Keratinocyte (primary cell): ENCODE results near the gene TXNL4B. TPM values are rescaled to one million over a fixed set of nuclear protein-coding genes. Genes with fewer than 3 reads are reported as not detected.
A peak's percentile ranks its signal among the peaks of the same experiment; 100 is the strongest.

Experiments used
- DNase-seq: peaks from one replicate; pipeline ENCODE4 v3.0.0-alpha.2; 2011; ENCODE audit warnings: low read depth, missing footprints, low spot score
- FAIRE-seq: peaks from 2 replicates; lab custom pipeline; 2011; peaks lifted over from hg19 to GRCh38; lab: Jason Lieb, UNC
- H2AFZ ChIP-seq: 2 replicates; pipeline ENCODE4 v1.6.0; 2012; ENCODE audit warnings: low read length, control low read depth, inconsistent platforms; ENCODE audit not compliant: control insufficient read depth
- H3K27ac ChIP-seq: 2 replicates; pipeline ENCODE4 v1.5.1; 2011; ENCODE audit warnings: low read length; ENCODE audit not compliant: control insufficient read depth, insufficient read depth
- H3K27me3 ChIP-seq: 3 replicates; pipeline ENCODE4 v1.6.0; 2011; ENCODE audit warnings: low read length; ENCODE audit not compliant: control insufficient read depth, insufficient read depth; ENCODE audit errors: extremely low read depth
- H3K36me3 ChIP-seq, 2 experiments: 2 replicates in 1 of 2; 3 replicates in 1 of 2; pipeline ENCODE4 v1.5.1; 2011; ENCODE audit warnings: low read length in 2 of 2, mild to moderate bottlenecking in 1 of 2; ENCODE audit not compliant: control insufficient read depth in 2 of 2, insufficient read depth in 2 of 2; ENCODE audit errors: extremely low read depth in 1 of 2
- H3K4me1 ChIP-seq: 3 replicates; pipeline ENCODE4 v1.5.1; 2011; ENCODE audit warnings: low read length; ENCODE audit not compliant: control insufficient read depth, insufficient read depth; ENCODE audit errors: extremely low read depth
- H3K4me2 ChIP-seq: 3 replicates; pipeline ENCODE4 v1.6.0; 2011; ENCODE audit warnings: low read depth, low read length; ENCODE audit not compliant: control insufficient read depth, insufficient read depth; ENCODE audit errors: extremely low read depth
- H3K4me3 ChIP-seq, 3 experiments: fragments of 200-600 bp in 1 of 3; sonication (generic) in 1 of 3; 2 replicates in 2 of 3; 3 replicates in 1 of 3; pipeline ENCODE4 v1.5.1; 2011 to 2016; ENCODE audit warnings: low read length in 3 of 3, mild to moderate bottlenecking in 3 of 3, control low read depth in 2 of 3, inconsistent platforms in 1 of 3, low read depth in 1 of 3, mixed read lengths in 1 of 3, mixed run types in 1 of 3, moderate library complexity in 1 of 3; ENCODE audit not compliant: control insufficient read depth in 2 of 3, insufficient read depth in 2 of 3; ENCODE audit errors: extremely low read depth in 1 of 3
- H3K79me2 ChIP-seq: 2 replicates; pipeline ENCODE4 v1.6.0; 2012; ENCODE audit warnings: low read length; ENCODE audit not compliant: control insufficient read depth, insufficient read depth
- H3K9ac ChIP-seq: 3 replicates; pipeline ENCODE4 v1.6.0; 2011; ENCODE audit warnings: low read length; ENCODE audit not compliant: control insufficient read depth, insufficient read depth; ENCODE audit errors: extremely low read depth
- H3K9me1 ChIP-seq: 3 replicates; pipeline ENCODE4 v1.6.0; 2011; ENCODE audit warnings: low read length; ENCODE audit not compliant: control insufficient read depth, insufficient read depth; ENCODE audit errors: extremely low read depth
- H3K9me3 ChIP-seq: 2 replicates; pipeline ENCODE4 v1.5.1; 2012; ENCODE audit warnings: low read depth, low read length; ENCODE audit not compliant: control insufficient read depth
- H4K20me1 ChIP-seq: 3 replicates; pipeline ENCODE4 v1.6.0; 2011; ENCODE audit warnings: low read length; ENCODE audit not compliant: control insufficient read depth, insufficient read depth; ENCODE audit errors: extremely low read depth
- EZH2 ChIP-seq: IDR thresholded peaks from one replicate; pipeline ENCODE4 v1.6.1; 2012; ENCODE audit warnings: inconsistent platforms, mild to moderate bottlenecking, low read length, moderate library complexity
- dilution Hi-C: fragments of 300-500 bp; cut with MboI; formaldehyde crosslinking; loops from one replicate; pipeline ENCODE4 v1.7.0; 2020; ENCODE audit warnings: low sequenced_read_pairs; ENCODE audit not compliant: extremely low pct_ligation_motif_present
- polyA plus RNA-seq, 5 experiments: library from polyadenylated mRNA; depleted of rRNA in 3 of 5; stranded (reverse) in 3 of 5; stranded (forward) in 1 of 5; unstranded in 1 of 5; fragments of >200 nt; gene quantifications; 1 replicate in 1 of 5; 2 replicates in 3 of 5; 3 replicates in 1 of 5; pipeline versions ENCODE4 v1.2.1 to v1.2.3, GENCODE V29; 2011 to 2012; ENCODE audit warnings: missing spikeins in 2 of 5, low read depth in 1 of 5, low replicate concordance in 1 of 5
- TF ChIP-seq, protein P1 (sequence below), 3 experiments: IDR thresholded peaks in 1 of 3; conservative IDR thresholded peaks in 1 of 3; optimal IDR thresholded peaks in 1 of 3; 2 replicates in 2 of 3; 3 replicates in 1 of 3; pipeline versions ENCODE3 to v1.5.1; 2011; ENCODE audit warnings: low read length in 3 of 3, mild to moderate bottlenecking in 3 of 3, moderate library complexity in 2 of 3, control low read depth in 1 of 3, inconsistent platforms in 1 of 3; ENCODE audit not compliant: insufficient read depth in 2 of 3; ENCODE audit errors: extremely low read depth in 1 of 3

TXNL4B gene
- polyA plus RNA-seq, 1 donor (not counting 4 experiments of a cell fraction or from before 2014, with no cell fraction given) = 12.4 TPM

- Histone ChIP-seq H2AFZ (no peak overlapping the region), H3K4me2 (no peak overlapping the region), H3K9me1 (no peaks in the 10 kb centered on the region), H3K27me3 (no peaks in the 10 kb centered on the region), H3K9me3 (no peaks in the 10 kb centered on the region), H3K36me3 (no peaks in the 10 kb centered on the region), H3K4me3 (no peak overlapping the region), H3K9ac (no peak overlapping the region), H3K79me2 (no peaks in the 10 kb centered on the region), H3K27ac (no peak overlapping the region), H4K20me1 (no peaks in the 10 kb centered on the region), H3K4me1 (no peaks in the 10 kb centered on the region)
- FAIRE-seq (peak; percentile 53), DNase-seq (no peak)
- TF ChIP-seq, protein P1, sequence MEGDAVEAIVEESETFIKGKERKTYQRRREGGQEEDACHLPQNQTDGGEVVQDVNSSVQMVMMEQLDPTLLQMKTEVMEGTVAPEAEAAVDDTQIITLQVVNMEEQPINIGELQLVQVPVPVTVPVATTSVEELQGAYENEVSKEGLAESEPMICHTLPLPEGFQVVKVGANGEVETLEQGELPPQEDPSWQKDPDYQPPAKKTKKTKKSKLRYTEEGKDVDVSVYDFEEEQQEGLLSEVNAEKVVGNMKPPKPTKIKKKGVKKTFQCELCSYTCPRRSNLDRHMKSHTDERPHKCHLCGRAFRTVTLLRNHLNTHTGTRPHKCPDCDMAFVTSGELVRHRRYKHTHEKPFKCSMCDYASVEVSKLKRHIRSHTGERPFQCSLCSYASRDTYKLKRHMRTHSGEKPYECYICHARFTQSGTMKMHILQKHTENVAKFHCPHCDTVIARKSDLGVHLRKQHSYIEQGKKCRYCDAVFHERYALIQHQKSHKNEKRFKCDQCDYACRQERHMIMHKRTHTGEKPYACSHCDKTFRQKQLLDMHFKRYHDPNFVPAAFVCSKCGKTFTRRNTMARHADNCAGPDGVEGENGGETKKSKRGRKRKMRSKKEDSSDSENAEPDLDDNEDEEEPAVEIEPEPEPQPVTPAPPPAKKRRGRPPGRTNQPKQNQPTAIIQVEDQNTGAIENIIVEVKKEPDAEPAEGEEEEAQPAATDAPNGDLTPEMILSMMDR (optimal IDR thresholded peaks at IDR 0.05 in 1 of 3, IDR thresholded peaks at IDR 0.05 in 1 of 3, conservative IDR thresholded peaks at IDR 0.05 in 1 of 3; ENCODE audit: extremely low read depth in 1 of 3, insufficient read depth in 2 of 3, low read length in 3 of 3) = peak in 2 of 3 experiments; percentile 34 to 61
- TF ChIP-seq EZH2 = no peak
- dilution Hi-C loops = no loop called here
These were observed 26.7 kb downstream of the TXNL4B start for GRCh38 chr16:72066747-72067146.

GRCh38 chr16:72064361-72064894 lies 29.0 kb downstream of the TXNL4B start:
- Histone ChIP-seq H3K9ac (no peak overlapping the region), H3K27ac (no peak overlapping the region), H3K36me3 (no peaks in the 10 kb centered on the region), H3K27me3 (no peaks in the 10 kb centered on the region), H3K9me1 (no peaks in the 10 kb centered on the region), H3K79me2 (no peaks in the 10 kb centered on the region), H3K4me1 (no peaks in the 10 kb centered on the region), H3K4me3 (no peak overlapping the region), H3K4me2 (no peak overlapping the region), H2AFZ (no peak overlapping the region), H3K9me3 (no peaks in the 10 kb centered on the region), H4K20me1 (no peaks in the 10 kb centered on the region)
- FAIRE-seq (no peak), DNase-seq (no peak)
- TF ChIP-seq EZH2 = no peak
- TF ChIP-seq, protein P1 (optimal IDR thresholded peaks at IDR 0.05 in 1 of 3, IDR thresholded peaks at IDR 0.05 in 1 of 3, conservative IDR thresholded peaks at IDR 0.05 in 1 of 3; ENCODE audit: extremely low read depth in 1 of 3, insufficient read depth in 2 of 3, low read length in 3 of 3) = no peak
- dilution Hi-C loops = no loop called here
